ENCODE measurements around the gene MRPS12.
"Not testable (repeated sequence)": the region's sequence is repeated elsewhere in the genome, so short reads cannot be mapped to it uniquely, and the experiment has no call there.

Gene MRPS12

DNA sequence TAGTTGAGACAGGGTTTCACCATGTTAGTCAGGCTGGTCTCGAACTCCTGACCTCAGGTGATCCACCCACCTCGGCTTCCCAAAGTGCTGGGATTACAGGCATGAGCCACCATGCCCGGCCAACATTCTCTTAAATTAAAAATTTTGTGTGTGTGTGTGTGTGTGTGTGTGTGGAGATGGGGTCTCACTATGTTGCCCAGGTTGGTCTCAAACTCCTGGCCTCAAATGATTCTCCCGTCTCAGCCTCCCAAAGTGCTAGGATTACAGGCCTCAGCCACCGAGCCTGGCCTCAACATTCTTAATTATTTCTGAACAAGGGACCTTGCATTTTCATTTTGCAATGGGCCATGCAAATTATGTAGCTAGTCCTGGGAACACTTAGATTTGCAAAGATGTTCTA is 35.4 kb downstream of the MRPS12 start:
- not testable (repeated sequence) for DNase-seq; H3K9me3 Mint-ChIP-seq; H3K36me3 Mint-ChIP-seq (ENCODE audit: low read depth); H3K27ac Mint-ChIP-seq; H3K4me3 Mint-ChIP-seq; H3K4me1 Mint-ChIP-seq (ENCODE audit: low read depth)
- H3K27me3 Mint-ChIP-seq, result peaks cover 29% of the 10 kb centered on the region

DNA sequence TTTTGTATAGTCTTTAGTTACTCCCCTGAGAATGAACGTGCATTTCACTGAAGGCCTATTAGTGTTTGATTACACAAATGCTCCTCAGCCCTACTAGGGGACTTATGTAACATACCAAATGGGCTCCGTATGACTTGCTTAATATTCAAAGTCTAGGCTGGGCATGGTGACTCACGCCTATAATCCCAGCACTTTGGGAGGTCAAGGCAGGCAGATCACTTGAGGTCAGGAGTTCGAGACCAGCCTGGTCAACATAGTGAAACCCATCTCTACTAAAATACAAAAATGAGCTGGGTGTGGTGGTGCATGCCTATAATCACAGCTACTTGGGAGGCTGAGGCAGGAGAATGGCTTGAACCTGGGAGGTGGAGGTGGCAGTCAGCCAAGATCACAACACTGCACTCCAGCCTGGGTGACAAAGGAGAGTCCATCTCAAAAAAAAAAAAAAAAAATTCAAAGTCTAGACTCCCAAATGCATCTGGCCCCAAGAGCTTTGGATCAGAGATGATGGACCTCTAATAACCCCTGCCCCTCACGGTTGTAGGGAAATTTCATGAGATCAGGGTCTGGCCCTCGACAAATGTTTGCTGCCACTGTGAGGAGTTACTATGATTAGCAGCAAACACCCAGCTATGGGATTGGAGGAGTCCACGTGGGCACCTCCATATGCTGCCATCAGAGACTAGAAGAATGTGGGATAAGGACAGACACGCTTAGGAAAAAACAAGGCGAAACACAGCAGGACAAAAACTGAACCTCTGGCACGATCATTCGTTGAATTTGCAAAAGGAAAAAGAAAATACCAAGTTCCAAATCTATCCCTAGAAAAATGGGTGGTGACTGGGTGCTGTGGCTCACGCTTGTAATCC is 40.2 kb downstream of the MRPS12 start:
- Mint-ChIP-seq H3K9me3 (no peaks in the 10 kb centered on the region), H3K4me1 (ENCODE audit: low read depth) (peaks cover 5% of the 10 kb centered on the region), H3K4me3 (no peak overlapping the region), H3K27me3 (peaks cover 23% of the 10 kb centered on the region), H3K27ac (no peak overlapping the region), H3K36me3 (ENCODE audit: low read depth) (no peaks in the 10 kb centered on the region)
- DNase-seq, result no peak

DNA sequence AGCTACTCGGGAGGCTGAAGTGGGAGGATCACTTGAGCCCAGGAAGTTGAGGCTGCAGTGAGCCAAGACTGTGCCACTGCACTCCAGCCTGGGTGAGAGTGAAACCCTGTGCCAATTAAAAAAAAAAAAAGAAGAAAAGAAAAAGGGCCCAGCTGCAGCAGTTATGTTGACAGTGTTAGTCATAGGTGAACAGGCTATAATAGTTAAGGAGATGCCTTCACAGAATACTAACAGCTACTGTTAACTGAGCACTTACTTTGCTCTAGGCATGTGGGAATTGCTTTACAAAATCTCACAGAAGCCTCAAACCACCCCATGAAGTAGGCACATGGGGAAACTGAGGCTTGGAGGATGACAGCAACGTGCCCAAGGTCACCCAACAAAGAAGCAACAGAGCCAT is 40.9 kb downstream of the MRPS12 start:
- H3K4me1 Mint-ChIP-seq (ENCODE audit: low read depth), result peaks cover 13% of the 10 kb centered on the region
- H3K4me3 Mint-ChIP-seq, result no peak overlapping the region
- no peak for DNase-seq
- H3K27me3 Mint-ChIP-seq, result peaks cover 26% of the 10 kb centered on the region
- no peak overlapping the region for H3K27ac Mint-ChIP-seq
- no peaks in the 10 kb centered on the region for H3K36me3 Mint-ChIP-seq (ENCODE audit: low read depth)
- no peaks in the 10 kb centered on the region for H3K9me3 Mint-ChIP-seq

DNA sequence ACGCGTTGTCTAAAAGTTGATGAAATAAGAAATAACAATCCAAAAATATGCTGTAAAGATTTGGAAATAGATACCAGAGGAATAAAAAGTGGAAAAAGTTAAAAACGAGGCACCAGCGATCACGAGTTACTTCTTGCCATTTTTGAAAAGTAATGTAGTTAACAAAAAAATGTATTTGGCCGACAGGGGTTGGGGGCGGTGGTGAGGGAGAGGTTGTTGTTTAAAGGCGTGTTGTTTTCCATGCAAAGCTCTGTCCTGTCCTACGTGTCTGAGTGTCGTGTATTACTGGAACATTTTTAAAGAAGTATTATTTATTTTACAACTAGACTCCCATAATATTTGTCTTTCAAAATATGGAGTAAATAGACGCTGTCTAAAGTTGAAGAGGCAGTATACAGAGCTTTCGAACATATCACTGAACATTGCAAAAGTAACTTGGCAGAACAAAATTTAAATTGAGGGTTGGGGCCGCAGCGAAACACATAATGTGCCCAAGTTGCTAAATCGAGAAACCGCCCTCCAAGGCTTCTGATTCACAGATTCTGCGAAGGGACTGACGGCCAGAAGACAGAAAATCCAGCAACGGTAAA is 44.0 kb downstream of the MRPS12 start:
- no peak for DNase-seq
- Mint-ChIP-seq H3K9me3 (no peaks in the 10 kb centered on the region), H3K27ac (no peak overlapping the region), H3K4me1 (ENCODE audit: low read depth) (peaks cover 31% of the 10 kb centered on the region), H3K36me3 (ENCODE audit: low read depth) (no peaks in the 10 kb centered on the region), H3K4me3 (no peak overlapping the region), H3K27me3 (peaks cover 36% of the 10 kb centered on the region)

DNA sequence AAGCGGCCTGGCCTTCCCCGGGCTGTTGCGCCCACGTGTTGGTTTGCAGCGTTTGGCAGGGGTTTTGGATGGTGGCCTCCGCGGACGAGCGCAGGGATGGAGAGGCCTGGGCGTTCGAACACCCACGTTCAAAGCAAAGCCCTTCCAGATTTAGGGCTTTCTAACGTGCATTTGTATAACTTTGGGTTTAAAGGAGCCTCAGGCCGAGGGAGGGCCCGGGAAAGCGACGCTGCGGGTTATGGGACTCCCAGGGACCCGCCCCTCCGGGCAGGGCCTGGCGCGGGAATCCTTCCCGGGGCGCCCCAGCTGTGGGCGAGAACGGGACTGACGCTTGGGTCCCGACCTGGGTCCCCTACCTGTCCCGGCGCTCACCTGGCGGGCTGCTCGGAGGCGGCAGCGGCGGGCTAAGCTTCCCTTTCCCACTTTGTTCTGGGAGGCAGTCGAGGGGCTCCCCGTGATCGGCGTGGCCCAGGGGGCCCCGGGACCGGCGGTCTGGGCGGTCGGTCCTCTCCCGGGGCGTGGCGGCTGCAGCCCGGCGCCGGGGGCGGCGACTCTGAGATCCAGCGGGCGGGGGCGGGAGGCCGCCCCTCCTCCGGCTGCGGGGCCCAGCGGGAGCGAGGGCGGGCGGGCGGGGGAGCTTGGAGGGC is 44.6 kb downstream of the MRPS12 start, which contains the start of gene FBXO17:
TSS of gene FBXO17 (minus strand) at position 529 of the 647 bp plus-strand sequence. CDS start 25,423 bp downstream, outside the sequence.
- Mint-ChIP-seq H3K4me1 (ENCODE audit: low read depth) (peaks cover 31% of the 10 kb centered on the region), H3K27ac (no peak within 1 kb of the TSS), H3K9me3 (no peaks in the 10 kb centered on the region), H3K36me3 (ENCODE audit: low read depth) (no peaks in the 10 kb centered on the region), H3K4me3 (peak within 1 kb of the TSS; percentile 53), H3K27me3 (peaks cover 36% of the 10 kb centered on the region)
- no peak for DNase-seq

DNA sequence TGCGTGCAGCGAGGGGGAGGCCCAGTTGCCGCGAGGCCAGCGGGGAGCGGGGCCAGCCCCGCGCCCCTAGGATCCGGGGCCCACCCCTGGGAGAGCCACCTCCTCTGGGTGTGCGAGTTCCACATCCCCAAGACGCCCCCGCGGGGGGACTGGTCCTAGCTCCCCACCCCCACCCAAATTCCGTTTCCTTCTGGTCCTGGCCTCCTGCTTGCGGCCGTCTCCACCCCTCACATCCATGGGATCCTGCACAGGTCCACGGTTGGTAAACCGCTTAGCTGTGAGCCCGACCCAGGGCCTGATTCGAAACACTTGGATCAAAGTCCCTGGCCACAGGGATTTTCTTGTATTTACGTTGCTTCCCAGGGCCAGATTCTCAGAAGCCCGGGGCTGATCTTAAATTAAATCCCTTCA is 45.1 kb downstream of the MRPS12 start:
- H3K9me3 Mint-ChIP-seq, result no peaks in the 10 kb centered on the region
- H3K4me3 Mint-ChIP-seq, result peak overlapping the region; percentile 53
- H3K27ac Mint-ChIP-seq, result no peak overlapping the region
- H3K36me3 Mint-ChIP-seq (ENCODE audit: low read depth), result no peaks in the 10 kb centered on the region
- peaks cover 34% of the 10 kb centered on the region for H3K27me3 Mint-ChIP-seq
- no peak for DNase-seq
- H3K4me1 Mint-ChIP-seq (ENCODE audit: low read depth), result peaks cover 31% of the 10 kb centered on the region

DNA sequence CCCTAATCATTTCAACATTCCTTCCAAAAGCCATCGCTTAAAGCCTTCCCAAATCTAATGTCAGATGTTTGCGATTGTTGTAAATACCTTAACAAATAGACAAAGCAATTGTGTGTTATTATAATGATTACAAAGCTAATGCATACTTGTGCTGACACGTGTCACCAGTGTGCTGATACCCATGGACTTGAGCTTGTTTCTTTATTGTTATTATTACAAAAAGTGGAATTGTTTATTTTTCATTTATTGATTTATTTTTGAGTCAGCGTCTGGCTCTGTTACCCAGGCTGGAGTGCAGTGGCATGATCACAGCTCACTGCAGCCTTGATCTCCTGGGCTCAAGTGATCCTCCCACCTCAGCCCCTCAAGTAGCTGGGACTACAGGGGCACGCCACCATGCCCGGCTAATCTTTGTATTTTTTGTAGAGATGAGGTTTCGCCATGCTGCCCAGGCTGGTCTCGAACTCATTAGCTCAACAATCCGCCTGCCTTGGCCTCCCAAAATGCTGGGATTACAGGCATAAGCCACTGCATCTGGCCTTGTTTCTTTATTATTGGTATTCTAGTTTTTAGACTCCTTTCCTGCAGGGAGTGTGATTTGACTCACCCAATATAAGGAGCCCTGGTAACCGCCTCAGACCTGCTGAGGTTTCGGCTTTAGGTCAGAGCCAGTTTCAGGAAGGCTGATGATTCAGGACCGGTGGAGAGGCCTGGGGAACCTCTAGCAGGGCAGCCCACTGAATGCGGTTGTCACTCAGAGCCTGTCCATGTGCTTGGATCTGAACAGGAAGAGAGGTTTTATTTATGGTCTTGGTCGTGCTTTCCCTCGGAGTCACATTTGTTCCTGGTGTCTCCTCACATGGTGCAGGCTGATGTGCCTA is 46.9 kb downstream of the MRPS12 start:
- DNase-seq, result peak; percentile 50
- peaks cover 31% of the 10 kb centered on the region for H3K4me1 Mint-ChIP-seq (ENCODE audit: low read depth)
- no peak overlapping the region for H3K4me3 Mint-ChIP-seq
- H3K27me3 Mint-ChIP-seq, result peaks cover 36% of the 10 kb centered on the region
- H3K36me3 Mint-ChIP-seq (ENCODE audit: low read depth), result no peaks in the 10 kb centered on the region
- H3K9me3 Mint-ChIP-seq, result no peaks in the 10 kb centered on the region
- peak overlapping the region; percentile 31 for H3K27ac Mint-ChIP-seq

DNA sequence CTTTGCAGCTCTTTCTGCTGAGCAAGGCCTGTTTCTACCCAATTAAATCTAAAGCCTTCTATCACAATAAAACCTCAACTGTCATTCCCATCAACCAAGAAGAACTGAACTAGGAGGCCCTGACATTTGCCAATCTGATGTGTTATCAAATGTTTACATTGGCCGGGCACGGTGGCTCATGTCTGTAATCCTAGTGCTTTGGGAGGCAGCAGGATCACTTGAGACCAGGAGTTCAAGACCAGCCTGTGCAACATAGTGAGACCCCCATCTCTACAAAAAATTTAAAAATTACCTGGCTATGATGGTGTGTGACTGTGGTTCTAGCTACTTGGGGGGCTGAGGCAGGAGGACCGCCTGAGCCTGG is 47.6 kb downstream of the MRPS12 start:
- Mint-ChIP-seq H3K36me3 (ENCODE audit: low read depth) (no peaks in the 10 kb centered on the region), H3K27ac (peak overlapping the region; percentile 31), H3K4me3 (no peak overlapping the region), H3K27me3 (peaks cover 36% of the 10 kb centered on the region), H3K9me3 (no peaks in the 10 kb centered on the region), H3K4me1 (ENCODE audit: low read depth) (peaks cover 31% of the 10 kb centered on the region)
- no peak for DNase-seq

DNA sequence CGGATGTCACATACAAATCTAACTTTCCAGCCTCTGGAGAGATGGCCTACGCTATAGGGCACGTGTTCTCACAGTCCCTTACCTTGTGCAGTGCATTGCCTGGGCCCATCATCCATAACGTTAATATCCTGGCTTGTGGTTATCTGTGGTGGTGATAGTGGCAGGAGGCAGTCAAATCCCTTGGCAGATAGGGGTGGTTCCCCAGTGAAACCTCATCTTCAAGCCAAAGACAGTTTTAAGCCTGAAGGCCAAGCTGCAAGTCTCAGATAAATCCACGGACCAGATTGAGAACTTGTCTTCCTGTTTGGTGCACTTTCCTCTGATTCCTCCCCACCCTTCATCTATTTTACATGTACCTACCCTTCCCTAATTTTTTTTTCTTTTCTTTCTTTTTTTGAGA is 49.1 kb downstream of the MRPS12 start:
- H3K27ac Mint-ChIP-seq, result no peak overlapping the region
- H3K4me1 Mint-ChIP-seq (ENCODE audit: low read depth), result peaks cover 30% of the 10 kb centered on the region
- H3K27me3 Mint-ChIP-seq, result peaks cover 33% of the 10 kb centered on the region
- H3K9me3 Mint-ChIP-seq, result no peaks in the 10 kb centered on the region
- DNase-seq, result no peak
- no peak overlapping the region for H3K4me3 Mint-ChIP-seq
- no peaks in the 10 kb centered on the region for H3K36me3 Mint-ChIP-seq (ENCODE audit: low read depth)

DNA sequence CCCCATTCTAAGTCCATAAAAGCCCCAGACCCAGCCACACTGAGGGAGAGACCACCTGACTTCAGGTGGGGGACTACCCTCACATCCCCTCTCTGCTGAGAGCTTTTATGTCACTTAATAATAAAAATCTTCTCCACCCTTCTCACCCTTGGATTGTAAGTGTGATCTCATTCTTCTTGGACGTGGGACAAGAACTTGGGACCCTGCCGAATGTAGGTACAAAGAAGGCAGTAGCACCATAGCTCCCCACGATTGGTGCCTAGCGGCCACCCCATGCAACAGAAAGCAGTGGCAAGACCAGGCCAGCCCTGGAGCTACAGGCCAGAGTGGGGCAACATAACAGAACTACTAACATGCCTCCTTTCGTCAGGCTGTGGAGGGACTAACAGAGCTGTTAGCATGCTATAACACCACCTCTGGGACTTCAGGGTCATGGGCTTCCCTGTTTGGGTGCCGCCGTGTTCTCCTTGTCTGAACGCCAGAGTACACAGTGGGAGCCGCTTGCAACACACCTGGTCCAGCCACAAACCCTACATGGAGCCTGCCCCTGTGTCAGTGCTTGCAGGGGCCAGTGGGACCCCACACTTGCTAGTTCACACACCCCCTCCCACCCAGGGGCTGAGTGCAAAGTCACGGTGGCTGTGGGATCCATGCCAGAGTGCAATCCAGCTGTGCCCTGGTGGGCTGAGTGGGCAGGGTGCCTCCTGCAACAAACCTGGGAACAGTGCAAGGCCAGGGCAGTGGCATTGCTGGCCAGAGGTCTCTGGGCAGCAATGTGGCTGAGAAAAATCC is 50.0 kb downstream of the MRPS12 start:
- Mint-ChIP-seq H3K4me1 (ENCODE audit: low read depth) (peaks cover 26% of the 10 kb centered on the region), H3K27ac (no peak overlapping the region), H3K4me3 (no peak overlapping the region), H3K9me3 (peaks cover 2% of the 10 kb centered on the region), H3K27me3 (peaks cover 33% of the 10 kb centered on the region), H3K36me3 (ENCODE audit: low read depth) (no peaks in the 10 kb centered on the region)
- no peak for DNase-seq

Data from activated T-cell treated with anti-CD3 and anti-CD28 coated beads, Interleukin-2, amount 50 U/mL, for 24 hours (primary cell).